GM04504 (cell line): ENCODE data around the gene ZNF485.
"Not testable (repeated sequence)": the region's sequence is repeated elsewhere in the genome, so short reads cannot be mapped to it uniquely, and the experiment has no call there.

Experiments used
- DNase-seq: peaks from one replicate; pipeline ENCODE4 v3.0.0-alpha.2; 2012; ENCODE audit warnings: low read depth

Gene ZNF485

DNA sequence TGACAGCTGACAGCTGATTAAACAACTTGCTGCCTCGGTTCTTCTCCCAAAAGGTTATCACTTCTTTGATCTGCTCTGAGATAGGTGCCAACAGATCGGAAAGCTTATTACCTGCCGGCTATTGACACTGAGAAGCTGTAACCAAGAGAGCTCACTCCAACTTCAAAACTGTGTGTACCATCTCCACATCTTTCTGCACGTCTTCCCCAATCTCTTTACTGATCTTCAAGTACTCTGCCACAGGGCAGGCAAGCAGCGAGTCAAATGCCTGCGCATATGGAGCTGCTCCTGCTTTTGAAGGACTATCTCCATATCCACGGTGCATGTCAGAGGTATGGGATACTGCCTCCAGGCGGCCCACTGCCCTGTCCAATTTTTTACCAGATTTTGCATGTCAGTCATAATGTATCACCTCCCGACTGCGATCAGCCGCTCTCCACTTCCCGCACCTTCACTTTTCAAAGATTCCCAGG lies 352 bp upstream of the ZNF485 start:
- DNase-seq, result no peak

DNA sequence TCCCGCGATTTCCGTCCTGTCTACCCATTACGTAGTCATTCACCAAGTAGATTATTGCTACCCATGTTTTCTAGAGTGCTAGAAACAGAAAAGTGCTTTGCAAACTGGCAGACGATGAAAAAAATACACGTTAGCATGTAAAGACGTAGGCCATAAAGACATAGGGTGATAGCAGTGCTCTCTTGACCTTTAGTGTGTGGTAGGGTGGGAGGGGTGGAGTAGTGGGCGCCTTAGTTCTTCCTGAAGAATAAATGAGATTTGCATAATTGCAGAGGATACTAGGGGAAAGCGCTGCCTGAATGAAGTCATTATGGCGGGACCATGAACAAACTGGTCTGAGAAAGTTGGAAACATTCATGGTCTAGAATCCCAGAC lies 948 bp downstream of the ZNF485 start:
- no peak for DNase-seq

DNA sequence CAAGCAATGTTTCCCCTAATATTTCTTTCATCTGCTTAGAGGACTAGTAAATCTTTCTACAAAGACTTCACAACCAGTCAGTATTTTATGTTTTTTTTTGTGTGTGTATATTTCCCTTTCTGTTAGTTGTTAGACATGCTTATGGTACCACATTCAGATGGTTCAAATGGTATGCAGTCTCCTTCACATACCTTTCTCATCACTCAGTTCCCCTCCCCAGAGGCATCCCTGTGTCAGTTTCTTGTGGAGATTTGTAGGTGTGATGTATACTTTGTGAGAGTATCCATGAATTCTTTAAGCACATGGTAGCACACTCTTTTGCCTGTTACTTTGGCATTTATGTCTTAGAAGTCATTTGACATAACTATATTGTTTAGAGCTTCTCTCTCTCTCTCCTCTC lies 4.4 kb downstream of the ZNF485 start:
- DNase-seq, result no peak

DNA sequence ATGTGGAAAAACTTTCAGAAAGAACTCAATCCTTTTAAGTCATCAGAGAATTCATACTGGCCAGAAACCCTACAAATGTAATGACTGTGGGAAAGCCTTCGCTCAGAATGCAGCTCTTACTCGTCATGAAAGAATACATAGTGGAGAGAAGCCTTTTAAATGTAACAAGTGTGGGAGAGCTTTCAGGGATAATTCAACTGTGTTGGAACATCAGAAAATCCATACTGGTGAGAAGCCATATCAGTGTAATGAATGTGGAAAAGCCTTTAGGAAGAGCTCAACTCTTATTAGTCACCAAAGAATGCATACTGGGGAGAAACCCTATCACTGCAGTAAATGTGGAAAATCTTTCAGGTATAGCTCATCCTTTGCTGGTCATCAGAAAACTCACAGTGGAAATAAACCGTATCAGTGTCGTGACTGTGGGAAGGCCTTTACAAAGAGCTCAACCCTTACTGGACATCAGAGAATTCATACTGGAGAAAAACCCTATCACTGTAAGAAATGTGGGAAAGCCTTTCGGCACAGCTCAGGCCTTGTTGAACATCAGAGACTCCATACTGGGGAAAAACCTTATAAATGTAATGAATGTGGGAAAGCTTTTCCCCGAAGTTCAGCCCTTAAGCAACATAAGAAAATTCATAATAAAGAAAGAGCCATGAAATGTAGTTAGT lies 10.6 kb downstream of the ZNF485 start:
- no peak for DNase-seq

DNA sequence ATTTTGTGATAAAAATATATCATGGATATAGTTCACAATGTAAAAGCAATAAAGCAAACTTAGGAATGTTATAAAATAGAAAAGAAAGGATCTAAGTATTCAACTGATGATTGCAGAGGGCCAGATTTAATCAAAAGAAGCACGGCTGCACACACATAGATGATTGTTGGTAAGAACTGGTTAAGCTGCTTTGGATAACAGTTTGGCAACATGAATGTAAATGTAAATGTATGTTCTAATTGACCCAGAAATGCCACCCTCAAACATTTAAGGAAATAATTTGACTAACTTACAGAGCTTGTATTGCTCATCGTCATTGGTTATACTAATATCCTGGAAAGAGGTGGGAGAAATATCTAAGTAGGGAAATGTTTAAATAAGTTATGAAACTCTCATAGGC lies 13.1 kb downstream of the ZNF485 start:
- no peak for DNase-seq

DNA sequence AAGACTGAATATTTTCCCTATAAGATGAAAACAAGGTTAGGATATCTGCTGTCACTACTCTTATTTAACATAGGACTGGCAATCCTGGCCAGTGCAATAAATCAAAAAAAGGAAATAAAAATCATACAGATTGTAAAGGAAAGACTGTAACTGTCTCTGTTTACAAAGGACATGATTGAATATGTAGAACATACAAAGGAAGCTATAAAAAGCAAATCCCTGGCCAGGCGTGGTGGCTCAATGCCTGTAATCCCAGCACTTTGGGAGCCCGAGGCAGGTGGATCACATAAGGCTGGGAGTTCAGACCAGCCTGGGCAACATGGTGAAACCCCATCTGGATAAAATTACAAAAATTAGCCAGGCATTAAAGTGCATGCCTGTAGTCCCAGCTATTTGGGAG lies 15.8 kb downstream of the ZNF485 start:
- no peak for DNase-seq

DNA sequence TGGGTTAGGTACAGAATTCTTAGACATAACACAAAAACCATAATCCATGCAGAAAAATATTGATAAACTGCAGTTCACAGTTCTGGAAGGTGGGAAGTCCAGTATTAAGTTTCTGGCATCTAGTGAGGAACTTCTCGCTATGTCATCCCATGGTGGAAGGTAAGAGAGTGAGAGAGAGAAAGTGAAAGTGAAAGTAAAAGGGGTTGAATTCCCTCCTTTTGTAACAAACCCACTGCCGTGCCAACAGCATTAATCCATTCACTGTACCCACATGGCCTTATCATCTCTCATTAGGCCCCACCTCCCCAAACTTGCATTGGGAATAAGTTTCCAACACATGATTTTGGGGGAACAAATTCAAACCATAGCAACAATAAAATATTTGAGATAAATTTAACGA lies 17.1 kb downstream of the ZNF485 start:
- no peak for DNase-seq

DNA sequence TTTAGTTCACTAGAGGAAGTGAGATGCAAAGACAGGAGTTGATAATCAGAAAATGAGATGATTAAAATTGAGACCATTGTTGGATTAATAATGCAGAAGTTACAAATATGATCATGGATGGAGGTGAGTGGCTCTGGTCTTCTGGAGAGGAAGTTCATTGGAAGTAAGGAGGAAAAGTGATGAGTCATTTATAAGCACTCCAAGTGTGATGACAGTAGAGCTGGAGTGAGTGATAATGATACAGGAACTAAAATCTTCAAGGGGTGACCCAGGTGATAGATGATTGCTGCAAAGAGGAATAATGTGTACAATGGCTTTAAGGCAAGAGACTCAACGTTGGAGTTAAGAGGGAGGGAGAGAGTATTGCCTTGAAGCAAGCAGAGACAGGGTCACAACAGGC lies 21.7 kb downstream of the ZNF485 start:
- no peak for DNase-seq

DNA sequence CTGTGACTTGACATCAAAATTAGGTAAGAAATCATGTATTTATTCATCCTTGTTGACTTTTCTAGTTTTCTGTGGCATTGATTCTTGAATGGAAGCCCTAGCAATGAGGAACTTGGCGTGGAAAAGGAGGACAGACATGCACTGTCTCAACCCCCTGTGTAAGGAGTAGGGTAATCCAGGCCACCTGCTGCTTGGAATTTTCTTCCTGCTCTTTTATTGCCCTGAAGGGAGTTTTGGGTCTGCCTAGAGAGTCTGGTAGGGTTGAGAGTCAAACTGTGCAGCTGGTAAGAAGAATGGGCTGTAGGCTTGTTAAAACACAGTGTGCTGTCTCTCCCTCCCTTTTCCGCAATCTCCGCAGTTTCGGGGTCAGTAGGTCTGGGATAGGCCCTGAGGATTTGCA lies 22.7 kb downstream of the ZNF485 start:
- no peak for DNase-seq

DNA sequence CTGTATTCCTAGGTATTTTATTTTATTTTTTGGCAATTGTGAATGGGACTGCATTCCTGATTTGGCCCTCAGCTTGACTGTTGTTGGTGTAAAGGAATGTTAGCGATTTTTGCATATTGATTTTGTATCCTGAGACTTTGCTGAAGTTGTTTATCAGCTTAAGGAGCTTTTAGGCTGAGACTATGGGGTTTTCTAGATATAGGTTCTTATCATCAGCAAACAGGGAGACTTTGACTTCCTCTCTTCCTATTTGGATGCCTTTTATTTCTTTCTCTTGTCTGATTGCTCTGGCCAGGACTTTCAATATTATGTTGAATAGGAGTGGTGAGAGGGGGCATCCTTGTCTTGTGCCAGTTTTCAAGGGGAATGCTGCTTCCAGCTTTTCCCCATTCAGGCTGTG lies 29.6 kb downstream of the ZNF485 start:
- not testable (repeated sequence) for DNase-seq

DNA sequence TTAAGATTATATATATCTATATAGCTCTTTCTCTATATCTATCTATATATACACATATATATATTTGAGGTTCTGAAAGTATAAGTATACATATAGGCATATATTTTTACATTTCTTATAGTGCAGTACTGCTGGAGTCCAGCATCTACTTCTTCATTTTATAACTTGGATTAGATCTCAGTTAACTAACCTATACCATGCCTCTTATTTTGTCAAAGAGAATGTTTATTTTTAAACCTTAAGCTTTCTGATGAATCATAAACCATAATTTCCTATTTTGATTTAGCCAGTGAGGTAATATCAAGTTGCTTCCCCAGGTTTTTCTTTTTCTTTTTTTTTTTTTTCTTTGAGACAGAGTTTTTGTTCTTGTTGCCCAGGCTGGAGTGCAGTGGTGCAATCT lies 34.4 kb downstream of the ZNF485 start:
- no peak for DNase-seq

DNA sequence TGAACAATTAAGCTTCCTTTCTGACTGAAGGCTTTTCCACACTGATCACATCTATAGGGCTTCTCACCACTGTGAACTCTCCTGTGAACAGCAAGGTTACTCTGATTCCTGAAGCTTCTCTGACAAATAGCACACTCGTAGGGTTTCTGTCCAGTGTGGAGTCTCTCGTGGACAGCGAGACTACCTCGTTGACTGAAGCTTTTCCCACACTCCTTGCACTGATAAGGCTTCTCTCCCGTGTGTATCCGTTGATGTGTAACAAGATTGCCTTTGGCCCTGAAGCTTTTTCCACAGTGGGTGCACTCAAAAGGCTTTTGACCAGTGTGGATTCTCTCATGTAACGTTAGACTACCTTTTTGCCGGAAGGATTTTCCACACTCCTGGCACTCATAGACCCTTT lies 38.0 kb downstream of the ZNF485 start:
- DNase-seq, result no peak

DNA sequence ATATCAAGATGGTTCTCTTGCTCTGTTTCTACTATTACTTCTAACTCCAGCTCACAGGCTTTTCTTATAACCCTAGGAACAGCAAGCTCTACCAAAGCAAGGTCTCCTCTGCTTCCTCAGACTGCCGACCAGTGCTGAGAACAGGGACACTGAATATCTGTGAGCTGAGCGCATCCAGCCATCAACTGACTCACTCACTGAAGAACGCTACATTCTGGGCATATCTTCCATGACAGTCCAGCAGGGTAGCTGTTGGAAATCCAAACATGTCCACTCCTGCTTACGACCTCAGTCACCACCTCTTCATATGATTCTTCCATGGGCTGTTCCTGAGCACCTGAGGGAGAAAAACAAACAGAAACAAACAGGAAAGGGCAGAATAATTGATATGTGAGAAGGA lies 39.6 kb downstream of the ZNF485 start:
- DNase-seq, result no peak

DNA sequence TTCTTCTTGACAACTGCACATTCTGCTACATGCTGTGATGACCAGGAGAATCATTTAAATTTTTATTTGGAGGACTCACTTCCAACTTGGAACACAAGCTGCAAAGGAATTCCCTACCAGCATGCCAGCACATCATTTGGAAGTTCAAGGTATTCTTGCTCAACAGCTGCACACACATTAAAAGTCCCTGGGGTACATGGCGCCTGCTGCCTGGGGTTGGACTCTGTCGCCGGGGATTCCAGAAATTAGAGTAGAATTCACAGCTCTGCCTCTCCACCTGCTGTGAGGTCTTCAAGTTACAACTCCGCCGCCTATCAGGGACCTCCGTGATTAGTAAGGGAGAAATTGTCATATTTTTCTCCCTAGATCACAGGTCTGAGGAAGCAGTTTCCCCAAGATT lies 41.3 kb downstream of the ZNF485 start:
- DNase-seq, result no peak

DNA sequence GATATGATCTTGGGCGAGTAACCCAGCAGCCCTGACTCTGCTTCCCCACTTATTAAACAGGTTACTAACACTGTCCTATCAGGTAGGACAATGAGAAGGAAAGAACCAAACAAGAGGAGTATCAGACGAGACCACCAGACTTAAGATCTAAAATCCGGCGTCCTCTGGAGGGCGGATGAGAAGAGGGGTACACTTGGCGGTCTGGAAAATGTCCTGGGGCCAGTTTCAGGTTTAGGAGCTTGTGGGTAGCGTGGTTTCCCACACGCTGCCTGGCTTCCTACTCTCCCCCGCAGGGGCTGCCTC lies 41.8 kb downstream of the ZNF485 start:
- no peak for DNase-seq

DNA sequence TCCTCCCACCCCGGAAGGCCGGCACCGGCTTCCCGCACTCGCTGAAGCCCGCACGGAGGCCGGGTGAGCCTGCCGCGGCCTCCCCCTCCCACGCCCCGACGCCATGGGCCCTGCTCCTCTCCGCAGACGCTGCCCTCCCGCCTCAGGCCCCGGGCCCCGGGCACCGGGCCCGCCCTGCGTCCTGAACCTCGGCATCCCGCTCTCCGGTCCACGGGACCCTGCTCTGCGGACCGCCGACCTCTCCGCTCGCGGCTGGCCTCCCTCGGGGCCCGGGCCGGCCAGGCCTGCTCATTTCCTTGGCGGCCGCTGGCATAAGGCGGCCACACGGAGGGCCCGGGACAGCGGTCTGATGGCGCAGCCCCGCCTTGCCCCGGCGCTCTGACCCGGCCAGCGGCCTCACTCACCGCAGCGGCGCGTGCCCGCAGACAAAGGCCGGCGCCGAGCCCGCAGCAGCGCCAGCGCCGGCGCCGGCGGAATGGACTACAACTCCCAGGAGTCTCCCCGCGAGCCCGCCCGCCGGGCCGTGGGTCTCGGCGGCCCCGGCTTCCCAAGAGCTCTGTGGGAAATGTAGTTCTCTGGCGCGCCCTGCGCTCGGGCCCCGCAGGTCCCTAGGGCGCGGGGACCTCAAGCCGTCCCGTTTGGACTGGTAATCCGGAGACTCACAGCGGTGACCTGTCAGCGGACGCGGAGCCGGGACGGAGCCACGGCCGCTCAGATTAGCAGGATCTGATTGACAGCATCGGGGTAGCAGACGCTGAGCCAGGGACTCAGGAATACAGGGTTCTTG lies 42.4 kb downstream of the ZNF485 start, which contains the start of gene ZNF32:
Gene ZNF32, minus strand, starts transcription at position 484 of the 787 bp plus-strand sequence. CDS start 2,748 bp downstream, outside the sequence.
- peak; percentile 73 for DNase-seq

DNA sequence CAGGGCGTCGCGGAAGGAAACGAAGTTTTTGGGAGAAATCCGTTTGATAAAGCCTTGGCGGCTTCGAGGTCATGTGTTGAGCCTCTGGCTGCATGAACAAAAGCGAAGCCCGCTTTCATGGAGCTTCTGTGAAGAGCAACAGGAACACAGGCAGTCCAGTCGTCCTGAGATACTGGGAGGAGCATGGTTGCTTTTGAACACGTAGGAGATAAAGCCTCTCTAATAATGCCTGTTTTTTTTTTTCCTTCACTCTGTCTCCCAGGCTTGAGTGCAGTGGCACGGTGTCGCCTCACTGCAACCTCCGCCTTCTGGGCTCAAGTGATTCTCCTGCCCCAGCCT lies 42.9 kb downstream of the ZNF485 start:
- DNase-seq, result no peak

DNA sequence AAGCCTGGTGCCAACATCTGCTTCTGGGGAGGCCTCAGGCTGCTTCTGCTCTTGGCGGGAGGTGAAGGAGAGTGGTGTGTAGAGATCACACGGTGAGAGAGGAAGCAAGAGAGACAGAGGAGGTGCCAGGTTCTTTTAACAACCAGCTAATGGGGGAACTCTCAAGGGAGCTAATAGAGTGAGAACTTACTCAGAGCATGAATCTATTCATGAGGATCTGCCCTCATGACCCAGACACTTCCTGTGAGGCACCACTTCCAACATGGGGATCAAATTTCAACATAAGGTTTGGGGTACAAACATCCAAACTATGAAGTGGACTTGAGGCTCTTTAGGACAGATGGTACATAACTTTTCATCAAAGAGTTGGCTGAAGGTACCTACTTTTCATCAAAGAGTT lies 47.5 kb downstream of the ZNF485 start:
- DNase-seq, result no peak

DNA sequence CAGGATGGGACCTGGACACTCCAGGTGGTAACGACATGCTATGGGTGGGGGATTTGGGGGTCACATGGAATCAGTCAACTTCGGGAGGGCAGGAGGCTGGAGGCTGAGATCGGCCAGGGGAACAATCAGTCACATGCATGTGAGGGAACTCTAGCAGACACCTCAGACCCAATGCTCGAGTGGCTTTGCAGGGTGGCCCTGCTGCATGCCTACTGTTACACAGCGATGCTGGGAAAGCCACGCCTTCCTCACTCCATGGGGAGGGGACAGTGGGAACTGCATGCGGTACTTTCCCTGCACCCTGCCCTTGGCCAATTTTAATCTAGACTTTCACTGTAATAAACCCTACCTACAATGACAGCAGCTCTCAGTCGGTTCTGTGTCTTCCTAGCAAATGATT lies 49.1 kb downstream of the ZNF485 start:
- DNase-seq, result no peak

DNA sequence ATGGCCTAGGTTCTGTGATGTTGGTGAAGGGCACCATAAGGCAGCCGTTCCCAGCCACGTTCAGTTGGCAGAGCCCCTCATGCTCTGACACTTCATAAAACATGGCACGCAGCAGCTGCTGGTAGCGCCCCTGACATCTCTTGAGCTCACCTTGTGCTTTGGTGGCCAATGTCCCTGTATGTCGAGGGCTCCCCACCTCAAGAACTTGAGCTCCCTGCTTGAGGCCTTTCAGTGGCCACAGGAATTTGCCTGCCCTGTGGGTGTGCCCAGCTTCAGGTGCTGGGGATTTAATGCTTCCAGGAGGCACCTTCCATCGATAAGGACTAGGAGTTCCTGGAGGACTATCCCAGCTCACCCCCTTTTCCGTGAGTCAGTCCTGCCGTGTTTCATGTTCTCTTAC lies 52.0 kb downstream of the ZNF485 start:
- DNase-seq, result no peak

DNA sequence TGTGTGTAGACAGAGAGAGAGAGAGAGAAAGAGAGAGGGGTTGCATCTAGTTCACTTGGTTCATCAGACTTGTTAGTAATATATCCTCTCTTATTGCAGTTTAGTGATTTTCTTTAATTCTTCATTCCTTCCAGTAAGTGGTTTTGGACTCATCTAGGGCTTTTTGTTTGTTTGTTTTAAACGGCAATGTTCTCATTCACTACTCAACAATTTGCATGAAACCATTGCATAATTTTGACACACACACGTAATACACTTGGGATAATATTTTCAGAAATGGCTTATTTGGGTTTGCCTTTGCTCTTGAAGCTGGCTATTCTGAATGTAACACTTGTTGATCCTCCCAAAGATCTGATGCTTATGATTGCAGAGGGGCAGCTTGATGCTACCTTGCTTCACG lies 58.8 kb downstream of the ZNF485 start:
- DNase-seq, result no peak

DNA sequence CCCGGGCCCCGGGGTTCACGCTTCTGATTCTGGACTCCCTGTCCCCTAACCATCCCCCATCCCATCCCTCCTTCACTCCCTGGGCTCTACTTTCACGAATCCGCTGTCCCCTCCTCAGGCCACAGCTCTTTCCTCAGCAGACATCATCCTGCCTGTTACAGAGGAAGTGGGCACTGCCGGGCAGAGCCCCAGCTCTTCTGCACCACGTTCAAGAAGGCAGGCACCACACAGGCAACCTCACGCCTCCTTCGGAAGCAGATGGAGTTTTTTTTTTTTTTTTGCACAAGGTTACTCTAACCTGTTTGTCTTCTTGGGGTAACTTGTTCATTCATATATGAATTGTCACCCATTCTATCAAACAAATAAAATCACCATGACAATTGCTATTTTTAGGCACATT lies 60.3 kb downstream of the ZNF485 start:
- DNase-seq, result no peak

DNA sequence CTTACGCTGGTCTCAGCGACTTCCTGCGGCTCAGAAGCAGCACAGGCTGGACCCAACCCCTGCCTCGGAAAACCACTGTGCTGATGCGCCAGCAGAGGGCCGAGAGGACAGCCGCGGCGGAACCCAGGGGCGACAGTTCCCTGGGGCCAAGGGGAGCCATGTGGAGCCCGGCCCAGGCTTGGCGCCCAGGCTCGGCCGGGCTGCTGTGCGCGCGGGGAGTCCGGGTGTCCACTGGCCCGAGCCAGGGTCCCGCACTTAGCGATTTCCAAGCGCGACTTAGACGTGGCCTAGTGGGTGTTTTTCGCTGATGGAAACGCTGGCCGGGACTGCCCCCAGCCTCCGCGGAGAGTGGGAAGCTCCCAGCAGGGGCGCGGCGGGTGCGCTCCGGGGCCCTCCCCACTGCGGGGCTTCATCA lies 61.1 kb downstream of the ZNF485 start:
- DNase-seq, result no peak
